ENCODE data around the gene WDR35. TPM values are rescaled to one million over a fixed set of nuclear protein-coding genes. Genes with fewer than 3 reads are reported as not detected.

The WDR35 gene
- polyA plus RNA-seq, 1 donor from 2014 or later: 1.3 TPM

DNA sequence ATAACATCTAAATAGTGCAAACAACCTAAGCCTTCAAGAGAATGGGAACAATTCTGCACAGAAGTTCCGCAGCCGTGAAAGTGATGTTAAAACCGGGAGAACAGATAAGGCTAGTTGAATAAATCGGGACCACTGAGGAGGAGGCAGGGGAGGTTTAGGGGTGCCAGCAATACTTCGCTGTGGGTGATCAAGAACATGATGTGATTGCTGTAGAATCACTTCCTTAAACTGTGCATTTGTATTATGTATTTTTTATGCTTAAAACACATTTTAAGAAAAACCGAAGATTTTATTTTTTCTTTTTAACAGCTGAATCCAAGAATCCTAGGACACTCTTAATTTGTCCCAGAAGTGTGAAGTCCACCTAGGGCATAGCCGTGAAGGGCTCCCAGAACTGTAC lies 121.7 kb downstream of the WDR35 start:
- Mint-ChIP-seq H3K27me3 (no peaks in the 10 kb centered on the region), H3K4me3 (peak overlapping the region; percentile 93 to 100 (median 97)), H3K36me3 (no peaks in the 10 kb centered on the region), H3K9me3 (no peaks in the 10 kb centered on the region), H3K4me1 (peaks cover 14 to 18% (median 15%) of the 10 kb centered on the region in 3 donors), H3K27ac (peak overlapping the region; percentile 1 to 82 (median 16))

DNA sequence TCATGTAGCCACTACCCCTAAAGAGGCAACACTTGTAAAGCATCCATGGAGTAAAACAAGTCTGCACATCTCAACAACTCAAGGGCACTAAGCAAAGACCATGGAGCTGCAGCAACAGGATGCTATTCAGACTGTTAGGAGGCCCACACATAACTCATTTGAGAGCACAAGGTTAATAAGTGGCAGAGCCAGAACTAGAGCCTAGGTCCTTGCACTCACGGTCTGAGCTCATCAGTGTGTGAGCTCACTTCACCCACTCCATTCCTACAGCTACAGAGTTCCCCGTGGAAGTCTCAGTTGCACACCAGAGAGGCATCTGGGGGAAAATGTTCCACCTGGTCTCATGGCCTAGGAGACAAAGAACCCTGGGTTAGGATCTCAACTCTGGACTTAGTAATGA lies 123.1 kb downstream of the WDR35 start:
- H3K9me3 Mint-ChIP-seq: no peaks in the 10 kb centered on the region
- peaks cover 14 to 18% (median 15%) of the 10 kb centered on the region in 3 donors for H3K4me1 Mint-ChIP-seq
- H3K4me3 Mint-ChIP-seq: peak overlapping the region in 1 of 4 donors; percentile 9
- H3K27me3 Mint-ChIP-seq: peaks cover 1% of the 10 kb centered on the region
- peak overlapping the region in 1 of 3 donors; percentile 8 for H3K27ac Mint-ChIP-seq
- H3K36me3 Mint-ChIP-seq: no peaks in the 10 kb centered on the region

GRCh38 chr2:19865151-19865550 lies 124.8 kb downstream of the WDR35 start:
- peaks cover 3% of the 10 kb centered on the region for H3K27me3 Mint-ChIP-seq
- peaks cover 12 to 18% (median 15%) of the 10 kb centered on the region in 3 donors for H3K4me1 Mint-ChIP-seq
- H3K4me3 Mint-ChIP-seq: no peak overlapping the region
- peak overlapping the region in 1 of 3 donors; percentile 57 for H3K27ac Mint-ChIP-seq
- no peaks in the 10 kb centered on the region for H3K36me3 Mint-ChIP-seq
- no peaks in the 10 kb centered on the region for H3K9me3 Mint-ChIP-seq

GRCh38 chr2:19864381-19864780 lies 125.5 kb downstream of the WDR35 start:
- H3K27me3 Mint-ChIP-seq: peaks cover 3% of the 10 kb centered on the region

GRCh38 chr2:19863303-19864041 lies 126.4 kb downstream of the WDR35 start:
- peaks cover 0 to 7% (median 6%) of the 10 kb centered on the region in 3 donors for H3K4me1 Mint-ChIP-seq
- peaks cover 4% of the 10 kb centered on the region for H3K27me3 Mint-ChIP-seq
- no peaks in the 10 kb centered on the region for H3K36me3 Mint-ChIP-seq
- H3K4me3 Mint-ChIP-seq: peak overlapping the region in 1 of 4 donors; percentile 27
- H3K27ac Mint-ChIP-seq: no peak overlapping the region
- H3K9me3 Mint-ChIP-seq: no peaks in the 10 kb centered on the region

More at GRCh38 chr2:19864381-19864780, 125.5 kb downstream of the WDR35 start:
- H3K27ac Mint-ChIP-seq: no peak overlapping the region
- peaks cover 7 to 12% (median 9%) of the 10 kb centered on the region in 3 donors for H3K4me1 Mint-ChIP-seq
- no peaks in the 10 kb centered on the region for H3K36me3 Mint-ChIP-seq
- H3K9me3 Mint-ChIP-seq: no peaks in the 10 kb centered on the region
- H3K4me3 Mint-ChIP-seq: no peak overlapping the region

DNA sequence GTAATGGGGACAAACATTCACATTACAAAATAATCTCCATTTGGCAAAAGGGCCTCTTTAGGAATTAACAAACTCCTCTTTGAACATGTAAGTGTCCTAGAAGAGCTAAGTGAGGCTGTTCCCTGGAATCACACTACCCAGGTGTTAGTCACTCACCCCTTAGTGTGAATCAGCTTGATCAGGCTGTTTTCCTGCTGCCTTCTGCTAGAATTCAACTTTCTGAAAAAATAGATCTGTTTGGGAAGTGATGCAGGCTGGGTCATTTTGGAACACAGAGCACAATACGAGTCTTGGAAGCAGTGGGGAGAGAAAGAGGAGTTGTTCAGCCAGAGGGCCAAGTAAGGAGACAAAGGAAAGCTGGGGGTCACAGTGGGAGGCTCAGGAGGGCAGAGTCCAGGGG lies 128.1 kb downstream of the WDR35 start:
- peaks cover 11% of the 10 kb centered on the region for H3K27me3 Mint-ChIP-seq
- H3K27ac Mint-ChIP-seq: no peak overlapping the region
- H3K4me3 Mint-ChIP-seq: no peak overlapping the region
- H3K4me1 Mint-ChIP-seq: no peaks in the 10 kb centered on the region
- H3K9me3 Mint-ChIP-seq: no peaks in the 10 kb centered on the region
- no peaks in the 10 kb centered on the region for H3K36me3 Mint-ChIP-seq

Other genes starting within 250 kb of the WDR35 start
- 18.3 TPM for gene TTC32, start 88.1 kb downstream of the WDR35 start, polyA plus RNA-seq
- gene MATN3, start 22.6 kb upstream of the WDR35 start, polyA plus RNA-seq: not detected
- 185 TPM for gene LAPTM4A, start 61.5 kb upstream of the WDR35 start, polyA plus RNA-seq
- gene SDC1, start 235.0 kb upstream of the WDR35 start, polyA plus RNA-seq: 1.3 TPM